GM12878 (cell line): ENCODE data around the gene CAMK2D. TPM values are rescaled to one million over a fixed set of nuclear protein-coding genes. Genes with fewer than 3 reads are reported as not detected.
A peak's percentile ranks its signal among the peaks of the same experiment; 100 is the strongest.

Source experiments
- ATAC-seq: fragments of 200-7000 bp; cut with Tn5 transposase; 3 replicates; pipeline ENCODE4 v1.9.1; 2020; ENCODE audit warnings: mild to moderate bottlenecking, moderate library complexity
- BruUV-seq: library from RNA; stranded (reverse); fragments of 400-500 nt; replicated peaks from 2 replicates; lab custom pipeline; 2021; lab: Mats Ljungman, UMichigan
- CTCF ChIA-PET: fragments of 300-600 bp; sonication (Branson Sonifier 250); formaldehyde crosslinking; extraction: SDS; loops from one replicate; lab custom pipeline; 2021; ENCODE audit warnings: inconsistent platforms; lab: Yijun Ruan, JAX
- POLR2A ChIA-PET: fragments of 350-600 bp; formaldehyde crosslinking; extraction: SDS; loops from one replicate; lab custom pipeline; 2021; ENCODE audit warnings: inconsistent platforms; lab: Charles Lee
- RAD21 ChIA-PET: fragments of 300-600 bp; sonication (Branson Sonifier 250); formaldehyde crosslinking; loops from one replicate; lab custom pipeline; 2023; ENCODE audit warnings: antibody characterized with exemption; ENCODE audit not compliant: unreplicated experiment; lab: Charles Lee
- SMC1A ChIA-PET: fragments of 300-600 bp; sonication (Branson Sonifier 250); formaldehyde crosslinking; loops from one replicate; lab custom pipeline; 2023; ENCODE audit not compliant: unreplicated experiment, uncharacterized antibody; lab: Charles Lee
- DNase-seq: peaks from one replicate; pipeline ENCODE4 v3.0.0-alpha.2; 2011; ENCODE audit warnings: low read depth, low spot score
- FAIRE-seq: peaks from 3 replicates; lab custom pipeline; 2011; peaks lifted over from hg19 to GRCh38; lab: Jason Lieb, UNC
- H2AFZ ChIP-seq: 2 replicates; pipeline ENCODE4 v1.6.0; 2011; ENCODE audit warnings: low read depth, low read length, control low read depth; ENCODE audit not compliant: control insufficient read depth
- H3K27ac ChIP-seq: 2 replicates; pipeline ENCODE4 v1.5.1; 2011; ENCODE audit warnings: control low read depth; ENCODE audit not compliant: control insufficient read depth, insufficient read depth
- H3K27me3 ChIP-seq, 2 experiments: replicated peaks in 1 of 2; 2 replicates each; pipeline versions ENCODE4 v1.6.0 to v1.6.1; 2011; ENCODE audit warnings: low read length in 1 of 2; ENCODE audit not compliant: control insufficient read depth in 2 of 2, insufficient read depth in 2 of 2
- H3K36me3 ChIP-seq, 2 experiments: 2 replicates each; pipeline ENCODE4 v1.5.1; 2011; ENCODE audit warnings: low read length in 1 of 2; ENCODE audit not compliant: control insufficient read depth in 2 of 2, insufficient read depth in 2 of 2
- H3K4me1 ChIP-seq: 2 replicates; pipeline ENCODE4 v1.6.1; 2011; ENCODE audit warnings: mild to moderate bottlenecking, low read length, moderate library complexity, mixed read lengths; ENCODE audit not compliant: control insufficient read depth, insufficient read depth
- H3K4me2 ChIP-seq: 2 replicates; pipeline ENCODE4 v1.6.0; 2011; ENCODE audit warnings: control low read depth; ENCODE audit not compliant: control insufficient read depth, insufficient read depth
- H3K4me3 ChIP-seq: fragments of 200-600 bp; sonication (generic); 2 replicates; pipeline ENCODE4 v1.5.1; 2016
- H3K79me2 ChIP-seq: 2 replicates; pipeline ENCODE4 v1.6.0; 2011; ENCODE audit warnings: low read length; ENCODE audit not compliant: control insufficient read depth, insufficient read depth
- H3K9ac ChIP-seq: 2 replicates; pipeline ENCODE4 v1.8.0; 2011; ENCODE audit warnings: low read length, control low read depth, mixed read lengths; ENCODE audit not compliant: control insufficient read depth, insufficient read depth
- H3K9me3 ChIP-seq: replicated peaks from 3 replicates; pipeline ENCODE4 v1.5.1; 2011; ENCODE audit warnings: mild to moderate bottlenecking, low read length; ENCODE audit not compliant: control insufficient read depth, insufficient read depth
- H4K20me1 ChIP-seq: 2 replicates; pipeline ENCODE4 v1.6.0; 2011; ENCODE audit not compliant: control insufficient read depth, insufficient read depth
- CEBPZ ChIP-seq: fragments of 150-350 bp; IDR thresholded peaks from 2 replicates; pipeline ENCODE4 v1.6.1; 2016; ENCODE audit warnings: low read depth, low read length
- HCFC1 ChIP-seq: fragments of 150-350 bp; IDR thresholded peaks from 2 replicates; pipeline ENCODE4 v1.6.1; 2014; ENCODE audit warnings: low read length
- JUND ChIP-seq: IDR thresholded peaks from 2 replicates; pipeline ENCODE4 v1.6.1; 2012; ENCODE audit warnings: low read depth, mild to moderate bottlenecking, low read length, improper control_type of control experiment, moderate library complexity
- MEF2A ChIP-seq: IDR thresholded peaks from 2 replicates; pipeline ENCODE4 v1.6.1; 2011; ENCODE audit warnings: low read depth, mild to moderate bottlenecking, low read length, moderate library complexity; ENCODE audit not compliant: insufficient read depth
- MLLT1 ChIP-seq: fragments of 450-650 bp; IDR thresholded peaks from 2 replicates; pipeline ENCODE4 v1.6.1; 2016; ENCODE audit warnings: mild to moderate bottlenecking
- NBN ChIP-seq: fragments of 450-650 bp; IDR thresholded peaks from 2 replicates; pipeline ENCODE4 v1.6.1; 2016
- RAD21 ChIP-seq: IDR thresholded peaks from 2 replicates; pipeline ENCODE4 v1.6.1; 2011; ENCODE audit warnings: mild to moderate bottlenecking, low read depth, low read length, moderate library complexity; ENCODE audit not compliant: insufficient read depth
- RAD51 ChIP-seq: fragments of 450-650 bp; IDR thresholded peaks from 2 replicates; pipeline ENCODE4 v1.6.1; 2016; ENCODE audit warnings: moderate library complexity, mild to moderate bottlenecking, inconsistent platforms
- RELA ChIP-seq: fragments of 450-650 bp; IDR thresholded peaks from 2 replicates; pipeline ENCODE4 v1.8.0; 2014; ENCODE audit warnings: borderline replicate concordance; ENCODE audit not compliant: partially characterized antibody
- SRF ChIP-seq, 2 experiments: IDR thresholded peaks; 2 replicates each; pipeline ENCODE4 v1.6.1; 2011; ENCODE audit warnings: low read depth in 2 of 2, low read length in 2 of 2, mild to moderate bottlenecking in 1 of 2, moderate library complexity in 1 of 2
- YBX1 ChIP-seq: fragments of 450-650 bp; IDR thresholded peaks from 2 replicates; pipeline ENCODE4 v1.6.1; 2016; ENCODE audit warnings: antibody characterized with exemption
- ZBTB33 ChIP-seq: fragments of 450-650 bp; IDR thresholded peaks from 2 replicates; pipeline ENCODE4 v1.6.1; 2017; ENCODE audit warnings: mild to moderate bottlenecking
- WGBS: methylation state at CpG from one replicate; pipeline ENCODE4 v1.1.6; 2016; ENCODE audit warnings: low lambda C conversion rate; ENCODE audit not compliant: insufficient replicate concordance, insufficient coverage; ENCODE audit errors: missing lambda C conversion rate; 5-methylcytosine and 5-hydroxymethylcytosine counted together
- in situ Hi-C: fragments of 300-500 bp; cut with MboI; formaldehyde crosslinking; loops from 9 replicates; pipeline ENCODE4 v1.14.3; 2018; ENCODE audit warnings: mixed read lengths
- intact Hi-C: fragments of 100-400 bp; cut with micrococcal nuclease; formaldehyde crosslinking; loops from one replicate; pipeline ENCODE4 v1.14.2; 2022; ENCODE audit not compliant: unreplicated experiment
- polyA plus RNA-seq, 11 experiments: library from polyadenylated mRNA; depleted of rRNA in 4 of 11; unstranded in 6 of 11; stranded (reverse) in 5 of 11; fragments of >200 nt; fragmentation: Nextera tagmentation in 4 of 11; fragmentation: Illumina TruSeq in 1 of 11; extraction: Ambion mirVana in 4 of 11; extraction: Trizol in 1 of 11; gene quantifications; 1 replicate in 1 of 11; 2 replicates in 10 of 11; pipeline versions ENCODE4 v1.2.1 to v1.2.3, GENCODE V29; 2011 to 2016; ENCODE audit warnings: inconsistent platforms in 2 of 11, missing spikeins in 2 of 11, low read depth in 1 of 11
- total RNA-seq, 4 experiments: library from RNA; depleted of rRNA in 3 of 4; stranded (reverse); fragments of >200 nt in 3 of 4; fragmentation: Illumina TruSeq in 1 of 4; extraction: Trizol in 1 of 4; gene quantifications; 2 replicates each; pipeline versions ENCODE4 v1.2.1 to v1.2.3, GENCODE V29; 2013 to 2021

The CAMK2D gene
- total and polyA plus RNA-seq, 10 of the 15 experiments (the other 5 are each of a cell fraction or from before 2014, with no cell fraction given): 6.9 to 88.5 (median 12.9) TPM

GRCh38 chr4:113618205-113618604 is 143.3 kb downstream of the CAMK2D start (continued):
- no peak for TF ChIP-seq CEBPZ
- TF ChIP-seq RELA: no peak
- no peak for TF ChIP-seq HCFC1
- no peak for TF ChIP-seq MEF2A
- no peak for TF ChIP-seq RAD21
- TF ChIP-seq YBX1: peak; percentile 62; the same call in 1 of the 2 replicates
- TF ChIP-seq NBN: 0 out of 2 replicates have a peak, but pooled peaks have one; percentile 20
- no peak for TF ChIP-seq SRF (IDR thresholded peaks at IDR 0.05; ENCODE audit: low read depth in 2 of 2, low read length in 2 of 2)
- TF ChIP-seq RAD51: no peak
- TF ChIP-seq JUND: no peak

GRCh38 chr4:113617195-113617594 is 144.3 kb downstream of the CAMK2D start:
- Histone ChIP-seq H2AFZ (no peak overlapping the region), H3K4me1 (peaks cover 4% of the 10 kb centered on the region; the same call in 1 of the 2 replicates), H3K4me2 (no peak overlapping the region), H3K9ac (no peak overlapping the region), H3K9me3 (no peaks in the 10 kb centered on the region; the same call in 1 of the 3 replicates), H4K20me1 (no peaks in the 10 kb centered on the region), H3K4me3 (no peak overlapping the region), H3K27ac (no peak overlapping the region), H3K79me2 (no peaks in the 10 kb centered on the region; the same call in none of the 2 replicates), H3K27me3 (no peaks in the 10 kb centered on the region), H3K36me3 (no peaks in the 10 kb centered on the region)
- intact Hi-C loops: loop anchor here (5.0 kb wide), 1 partner anchor 70 kb away; no protein-coding TSS in a partner anchor
- FAIRE-seq (no peak), DNase-seq (no peak), ATAC-seq (peak; percentile 15; the same call in 1 of the 3 replicates)
- SMC1A ChIA-PET: interaction anchor here (0.8 to 7.1 kb wide), 11 partner anchors 11 to 142 kb away, joined by 3 to 96 read pairs (median 10); no protein-coding TSS in a partner anchor
- in situ Hi-C loops: no loop called here
- RAD21 ChIA-PET: interaction anchor here (0.7 to 6.8 kb wide), 12 partner anchors 10 to 404 kb away, joined by 3 to 74 read pairs (median 4); no protein-coding TSS in a partner anchor
- POLR2A ChIA-PET: interaction anchor here (0.7 to 1.3 kb wide), 2 partner anchors 10 to 26 kb away, joined by 3 to 5 read pairs; no protein-coding TSS in a partner anchor
- WGBS: 90% methylated on average over 6 of the region's 6 CpGs
- no TSS peak for BruUV-seq
- CTCF ChIA-PET: interaction anchor here (0.6 to 3.1 kb wide), 5 partner anchors 19 to 69 kb away, joined by 3 to 24 read pairs (median 4); no protein-coding TSS in a partner anchor
- peak; percentile 57; the same call in 1 of the 2 replicates for TF ChIP-seq ZBTB33
- TF ChIP-seq MLLT1: peak; percentile 65; the same call in 1 of the 2 replicates
- TF ChIP-seq YBX1: no peak
